PC-9 (cell line): Measurements from ENCODE around the gene VEPH1. TPM values are rescaled to one million over a fixed set of nuclear protein-coding genes. Genes with fewer than 3 reads are reported as not detected.

Experiments
- Bru-seq: library from RNA; stranded (reverse); fragments of 400-500 nt; gene quantifications from one replicate; lab custom pipeline; 2021; lab: Mats Ljungman, UMichigan
- BruChase-seq, 2 experiments: library from RNA; stranded (reverse); fragments of 400-500 nt; gene quantifications; one replicate each; lab custom pipeline; 2021; lab: Mats Ljungman, UMichigan
- BruUV-seq: library from RNA; stranded (reverse); fragments of 400-500 nt; replicated peaks from 2 replicates; lab custom pipeline; 2021; lab: Mats Ljungman, UMichigan
- CTCF ChIA-PET: fragments of 300-600 bp; sonication (Branson Sonifier 250); formaldehyde crosslinking; loops from one replicate; lab custom pipeline; 2022; ENCODE audit warnings: antibody characterized with exemption; lab: Charles Lee
- POLR2A ChIA-PET: fragments of 300-600 bp; sonication (Branson Sonifier 250); formaldehyde crosslinking; loops from one replicate; lab custom pipeline; 2022; ENCODE audit warnings: antibody characterized with exemption; ENCODE audit not compliant: unreplicated experiment; lab: Charles Lee
- DNase-seq, 2 experiments: peaks; one replicate each; pipeline versions ENCODE4 v3.0.0 to v3.0.0-alpha.2; 2015 to 2022; ENCODE audit warnings: mixed read lengths in 1 of 2
- H2AFZ ChIP-seq: fragments of 200-600 bp; sonication (generic); 2 replicates; pipeline ENCODE4 v1.8.1; 2017; ENCODE audit warnings: antibody characterized with exemption
- H3F3A ChIP-seq: fragments of 200-600 bp; sonication (generic); 2 replicates; pipeline ENCODE4 v1.8.1; 2017; ENCODE audit warnings: antibody characterized with exemption, mild to moderate bottlenecking, low read depth; ENCODE audit not compliant: insufficient read depth
- H3K27ac ChIP-seq: fragments of 200-600 bp; sonication (generic); 2 replicates; pipeline ENCODE4 v1.6.1; 2016; ENCODE audit warnings: mixed run types
- H3K27me3 ChIP-seq: fragments of 200-600 bp; sonication (generic); 2 replicates; pipeline ENCODE4 v1.6.1; 2016; ENCODE audit warnings: low read depth, mixed run types; ENCODE audit not compliant: insufficient read depth
- H3K36me3 ChIP-seq: fragments of 200-600 bp; sonication (generic); 2 replicates; pipeline ENCODE4 v1.6.1; 2016; ENCODE audit warnings: low read depth, mixed run types
- H3K4me1 ChIP-seq: fragments of 200-600 bp; sonication (generic); replicated peaks from 2 replicates; pipeline ENCODE4 v1.6.1; 2016; ENCODE audit warnings: mixed run types; ENCODE audit not compliant: insufficient read depth
- H3K4me2 ChIP-seq: fragments of 200-600 bp; sonication (generic); 2 replicates; pipeline ENCODE4 v1.6.1; 2017; ENCODE audit warnings: mixed run types
- H3K4me3 ChIP-seq: fragments of 200-600 bp; sonication (generic); 2 replicates; pipeline ENCODE4 v1.6.1; 2016; ENCODE audit warnings: mixed run types
- H3K79me2 ChIP-seq: fragments of 200-600 bp; sonication (generic); 2 replicates; pipeline ENCODE4 v1.6.1; 2017; ENCODE audit warnings: low read depth, mixed run types
- H3K9me2 ChIP-seq: fragments of 200-600 bp; sonication (generic); 2 replicates; pipeline ENCODE4 v1.8.1; 2017; ENCODE audit warnings: mild to moderate bottlenecking; ENCODE audit not compliant: insufficient read depth
- H3K9me3 ChIP-seq: fragments of 200-600 bp; sonication (generic); 2 replicates; pipeline ENCODE4 v1.8.1; 2016; ENCODE audit warnings: low read depth; ENCODE audit not compliant: insufficient read depth
- H4K20me1 ChIP-seq: fragments of 200-600 bp; sonication (generic); 2 replicates; pipeline ENCODE4 v1.8.1; 2017; ENCODE audit not compliant: insufficient read depth
- EZH2 ChIP-seq: fragments of 200-600 bp; sonication (generic); IDR thresholded peaks from 2 replicates; pipeline ENCODE4 v1.8.0; 2017; ENCODE audit warnings: antibody characterized with exemption, low read depth
- intact Hi-C: fragments of 100-400 bp; cut with micrococcal nuclease; formaldehyde crosslinking; loops from one replicate; pipeline ENCODE4 v1.10.0; 2022; ENCODE audit not compliant: unreplicated experiment
- long read RNA-seq: library from polyadenylated mRNA; stranded (forward); transcript quantifications from one replicate; pipeline ENCODE4 v2.0.0, GENCODE V29; 2022
- total RNA-seq: library from RNA; stranded (reverse); gene quantifications from 2 replicates; pipeline ENCODE4 v1.2.3, GENCODE V29; 2021
- TF ChIP-seq, protein P1 (sequence below): fragments of 200-600 bp; sonication (generic); conservative IDR thresholded peaks from 2 replicates; pipeline ENCODE4 v1.6.1; 2017; ENCODE audit warnings: mixed run types, antibody characterized with exemption, mild to moderate bottlenecking, moderate library complexity

Gene VEPH1
- total RNA-seq, result 4.0 and 5.1 TPM in 2 replicates
- Bru-seq, nascent RNA, result percentile 33 among the genes with signal in this experiment
- BruChase-seq, experiment 1, labeled RNA remaining after a 2-hour chase, result percentile 17 among the genes with signal in this experiment
- percentile 21 among the genes with signal in this experiment for BruChase-seq, experiment 2, labeled RNA remaining after a 6-hour chase
- long read RNA-seq, partial matches to known transcripts, result 2 of 3 reads
- long read RNA-seq, other reads (novel, unspliced or antisense), result 1 of 3 reads

DNA sequence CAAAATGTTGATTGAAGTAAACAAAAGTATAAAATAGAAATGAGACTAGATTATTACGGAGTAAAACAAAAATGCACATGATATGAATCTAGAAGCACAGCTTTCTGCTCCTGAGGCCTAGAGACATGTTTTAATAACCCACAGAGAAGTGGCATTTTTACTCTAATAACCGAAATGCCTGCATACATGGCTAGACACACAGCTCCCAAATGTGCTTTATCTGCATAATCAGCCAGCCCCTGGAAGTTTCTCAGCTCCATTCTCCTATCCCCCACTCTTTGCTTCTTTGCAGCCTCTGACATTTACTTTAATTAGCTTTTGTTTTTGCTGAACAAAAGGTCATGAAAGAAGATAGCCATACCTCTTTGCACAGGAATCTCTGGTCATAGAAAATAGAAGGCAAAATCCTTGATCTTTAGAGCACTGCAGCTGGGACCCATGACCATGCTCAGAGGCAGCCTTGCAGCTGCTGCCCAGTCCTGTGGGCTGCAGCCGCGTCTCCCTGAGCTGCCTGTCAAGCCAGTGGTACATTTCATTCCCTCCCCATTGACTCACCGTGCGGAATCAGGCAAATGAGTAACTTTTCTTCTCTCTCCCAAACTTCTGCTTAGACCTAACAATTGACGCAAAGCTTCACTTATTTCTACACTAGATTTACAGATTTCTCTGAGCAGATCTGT, at the start of gene VEPH1:
Gene VEPH1 (minus strand): TSS at position 501 of the 680 bp plus-strand sequence. CDS start 8,067 bp downstream, outside the sequence.
- TF ChIP-seq EZH2, result no peak
- TF ChIP-seq, protein P1, sequence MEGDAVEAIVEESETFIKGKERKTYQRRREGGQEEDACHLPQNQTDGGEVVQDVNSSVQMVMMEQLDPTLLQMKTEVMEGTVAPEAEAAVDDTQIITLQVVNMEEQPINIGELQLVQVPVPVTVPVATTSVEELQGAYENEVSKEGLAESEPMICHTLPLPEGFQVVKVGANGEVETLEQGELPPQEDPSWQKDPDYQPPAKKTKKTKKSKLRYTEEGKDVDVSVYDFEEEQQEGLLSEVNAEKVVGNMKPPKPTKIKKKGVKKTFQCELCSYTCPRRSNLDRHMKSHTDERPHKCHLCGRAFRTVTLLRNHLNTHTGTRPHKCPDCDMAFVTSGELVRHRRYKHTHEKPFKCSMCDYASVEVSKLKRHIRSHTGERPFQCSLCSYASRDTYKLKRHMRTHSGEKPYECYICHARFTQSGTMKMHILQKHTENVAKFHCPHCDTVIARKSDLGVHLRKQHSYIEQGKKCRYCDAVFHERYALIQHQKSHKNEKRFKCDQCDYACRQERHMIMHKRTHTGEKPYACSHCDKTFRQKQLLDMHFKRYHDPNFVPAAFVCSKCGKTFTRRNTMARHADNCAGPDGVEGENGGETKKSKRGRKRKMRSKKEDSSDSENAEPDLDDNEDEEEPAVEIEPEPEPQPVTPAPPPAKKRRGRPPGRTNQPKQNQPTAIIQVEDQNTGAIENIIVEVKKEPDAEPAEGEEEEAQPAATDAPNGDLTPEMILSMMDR, result no peak
- Histone ChIP-seq H3K79me2 (no peaks in the 10 kb centered on the region), H3K9me3 (no peaks in the 10 kb centered on the region; the same call in 1 of the 2 replicates), H3K36me3 (no peaks in the 10 kb centered on the region), H3K27ac (no peak within 1 kb of the TSS), H3K27me3 (no peaks in the 10 kb centered on the region), H3K4me1 (peaks cover 29% of the 10 kb centered on the region), H3K4me3 (no peak within 1 kb of the TSS), H3K9me2 (peaks cover 4% of the 10 kb centered on the region; the same call in 1 of the 2 replicates), H3F3A (peaks cover 17% of the 10 kb centered on the region), H4K20me1 (no peaks in the 10 kb centered on the region), H2AFZ (no peak within 1 kb of the TSS), H3K4me2 (no peak within 1 kb of the TSS)
- BruUV-seq, result no TSS peak
- DNase-seq, result no peak
- intact Hi-C loops, result no loop called here
- ChIA-PET POLR2A (no interaction called here), CTCF (no interaction called here)

DNA sequence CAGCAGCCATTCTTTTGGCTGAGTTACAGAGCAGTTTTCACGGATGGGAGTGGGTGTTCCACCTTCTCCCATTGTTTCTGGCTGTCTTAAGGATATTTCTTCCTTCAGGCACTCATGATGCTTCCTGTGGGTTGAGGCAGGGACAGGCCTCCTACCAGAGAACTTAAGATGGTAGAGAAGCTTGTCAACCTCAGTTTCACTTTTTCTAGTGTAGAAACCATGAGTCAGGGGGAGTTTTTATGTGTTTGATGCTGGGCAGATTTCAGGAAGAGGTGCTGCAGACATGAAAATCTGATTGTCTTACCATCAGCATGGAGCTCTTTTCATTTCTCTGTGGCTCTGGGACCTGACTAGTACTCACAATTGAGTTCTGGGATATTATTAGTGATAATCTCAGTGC, 48.7 kb upstream of the VEPH1 start:
- H3K9me2 ChIP-seq, result no peaks in the 10 kb centered on the region
- BruUV-seq, result no TSS peak
- no peaks in the 10 kb centered on the region for H3K4me1 ChIP-seq
- no peaks in the 10 kb centered on the region for H3K27me3 ChIP-seq
- intact Hi-C loops, result no loop called here
- H3K9me3 ChIP-seq, result no peaks in the 10 kb centered on the region; the same call in 1 of the 2 replicates
- no peaks in the 10 kb centered on the region for H3K79me2 ChIP-seq
- no peak overlapping the region for H3K4me2 ChIP-seq
- ChIA-PET CTCF (interaction anchor here (0.6 kb wide), 1 partner anchor 863 kb away, joined by 3 read pairs; no protein-coding TSS in a partner anchor), POLR2A (no interaction called here)
- H3K4me3 ChIP-seq, result no peak overlapping the region
- H3F3A ChIP-seq, result no peaks in the 10 kb centered on the region
- no peaks in the 10 kb centered on the region for H3K36me3 ChIP-seq
- no peak overlapping the region for H3K27ac ChIP-seq
- TF ChIP-seq EZH2, result no peak
- TF ChIP-seq, protein P1, result no peak
- no peak for DNase-seq
- peak overlapping the region; percentile 53; the same call in 1 of the 2 replicates for H2AFZ ChIP-seq
- H4K20me1 ChIP-seq, result no peaks in the 10 kb centered on the region

DNA sequence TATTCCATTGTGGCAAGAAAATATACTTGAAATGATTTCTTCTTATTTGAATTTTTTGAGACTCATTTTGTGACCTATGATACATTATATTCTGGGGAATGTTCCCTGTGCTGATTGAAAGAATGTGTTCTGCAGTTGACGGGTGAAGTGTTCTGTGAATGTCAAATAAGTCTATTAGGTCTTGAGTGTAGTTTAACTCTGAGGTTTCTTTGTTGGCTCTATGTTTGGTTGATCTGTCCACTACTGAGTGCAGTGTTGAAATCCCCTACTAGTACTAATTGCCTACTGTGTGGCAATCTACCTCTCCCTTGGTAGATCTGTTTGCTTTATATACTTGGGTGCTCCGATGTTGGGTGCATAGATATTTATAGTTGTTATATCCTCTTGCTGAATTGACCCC, 46.3 kb upstream of the VEPH1 start:
- CTCF ChIA-PET, result no interaction called here
- H3K36me3 ChIP-seq, result no peaks in the 10 kb centered on the region

More for the DNA sequence above, 46.3 kb upstream of the VEPH1 start:
- DNase-seq, result no peak
- H3K4me3 ChIP-seq, result no peak overlapping the region
- H3K4me1 ChIP-seq, result no peaks in the 10 kb centered on the region
- no peaks in the 10 kb centered on the region for H3K27me3 ChIP-seq
- BruUV-seq, result no TSS peak
- H3K9me2 ChIP-seq, result no peaks in the 10 kb centered on the region
- H4K20me1 ChIP-seq, result no peaks in the 10 kb centered on the region
- intact Hi-C loops, result no loop called here
- no peak overlapping the region for H2AFZ ChIP-seq
- POLR2A ChIA-PET, result no interaction called here
- no peaks in the 10 kb centered on the region for H3F3A ChIP-seq
- no peak overlapping the region for H3K27ac ChIP-seq
- H3K4me2 ChIP-seq, result no peak overlapping the region
- TF ChIP-seq, protein P1, result no peak
- no peak for TF ChIP-seq EZH2
- no peaks in the 10 kb centered on the region for H3K79me2 ChIP-seq
- H3K9me3 ChIP-seq, result no peaks in the 10 kb centered on the region; the same call in 1 of the 2 replicates
